Transverse colon (tissue), 3 donors: ENCODE data around the gene PDAP1.

ENCODE experiments used
- CTCF ChIP-seq, 5 experiments: fragments of 200-600 bp in 3 of 5; fragments of 450-650 bp in 2 of 5; sonication (generic) in 3 of 5; IDR thresholded peaks; 1 replicate in 2 of 5; 2 replicates in 3 of 5; pipeline ENCODE4 v1.5.1; 2016 to 2017; ENCODE audit warnings: antibody characterized with exemption in 5 of 5, inconsistent platforms in 3 of 5, mild to moderate bottlenecking in 2 of 5, moderate library complexity in 1 of 5
- POLR2A ChIP-seq: fragments of 450-650 bp; IDR thresholded peaks from one replicate; pipeline ENCODE4 v1.6.1; 2016; ENCODE audit warnings: antibody characterized with exemption, mild to moderate bottlenecking, moderate library complexity

GRCh38 chr7:99392046-99392445 is 16.4 kb downstream of the PDAP1 start:
- TF ChIP-seq POLR2A (no peak), CTCF (IDR thresholded peaks at IDR 0.05) (no peak)
